Fibroblast of skin of right biceps (primary cell): ENCODE measurements around the gene HIVEP3.

Experiments
- DNase-seq: peaks from one replicate; pipeline ENCODE4 v3.0.0-alpha.2; 2013

Gene HIVEP3

GRCh38 chr1:41592451-41593125 is 326.1 kb downstream of the HIVEP3 start:
- DNase-seq, result no peak

- DNase-seq, result no peak
Measured at GRCh38 chr1:41591891-41592290, 326.8 kb downstream of the HIVEP3 start.

GRCh38 chr1:41590331-41590730 is 328.4 kb downstream of the HIVEP3 start:
- no peak for DNase-seq

GRCh38 chr1:41589395-41589794 is 329.3 kb downstream of the HIVEP3 start:
- DNase-seq, result no peak

- no peak for DNase-seq
Measured at GRCh38 chr1:41588334-41588875, 330.3 kb downstream of the HIVEP3 start.

- DNase-seq, result no peak
Measured at GRCh38 chr1:41587791-41588190, 330.9 kb downstream of the HIVEP3 start.

GRCh38 chr1:41586230-41586629 is 332.5 kb downstream of the HIVEP3 start:
- no peak for DNase-seq

GRCh38 chr1:41583658-41584547 is 334.8 kb downstream of the HIVEP3 start:
- no peak for DNase-seq

- no peak for DNase-seq
Measured at GRCh38 chr1:41582851-41583657, 335.7 kb downstream of the HIVEP3 start.

GRCh38 chr1:41582351-41582750 is 336.4 kb downstream of the HIVEP3 start:
- DNase-seq, result no peak

- no peak for DNase-seq
Measured at GRCh38 chr1:41582004-41582325, 336.8 kb downstream of the HIVEP3 start.

- DNase-seq, result no peak
Measured at GRCh38 chr1:41581216-41582003, 337.3 kb downstream of the HIVEP3 start.

GRCh38 chr1:41580520-41581172 is 338.1 kb downstream of the HIVEP3 start:
- no peak for DNase-seq

GRCh38 chr1:41580021-41580420 is 338.7 kb downstream of the HIVEP3 start:
- DNase-seq, result no peak

GRCh38 chr1:41578712-41579335 is 339.9 kb downstream of the HIVEP3 start:
- peak; percentile 25 for DNase-seq

GRCh38 chr1:41576620-41577019 is 342.1 kb downstream of the HIVEP3 start:
- peak; percentile 78 for DNase-seq

GRCh38 chr1:41576206-41576605 is 342.5 kb downstream of the HIVEP3 start:
- DNase-seq, result peak; percentile 8

GRCh38 chr1:41574842-41575241 is 343.9 kb downstream of the HIVEP3 start:
- DNase-seq, result no peak

- peak; percentile 84 for DNase-seq
Measured at GRCh38 chr1:41573785-41574713, 344.7 kb downstream of the HIVEP3 start.

GRCh38 chr1:41573194-41573593 is 345.5 kb downstream of the HIVEP3 start:
- no peak for DNase-seq
